GM18907 (cell line): ENCODE measurements around the gene TRIM13.
A peak's percentile ranks its signal among the peaks of the same experiment; 100 is the strongest.

Source experiments
- ATAC-seq: cut with Tn5 transposase; IDR thresholded peaks from one replicate; pipeline ENCODE4 v1.9.1; 2021; ENCODE audit warnings: mild to moderate bottlenecking, moderate library complexity; ENCODE audit not compliant: unreplicated experiment

TRIM13 gene

DNA sequence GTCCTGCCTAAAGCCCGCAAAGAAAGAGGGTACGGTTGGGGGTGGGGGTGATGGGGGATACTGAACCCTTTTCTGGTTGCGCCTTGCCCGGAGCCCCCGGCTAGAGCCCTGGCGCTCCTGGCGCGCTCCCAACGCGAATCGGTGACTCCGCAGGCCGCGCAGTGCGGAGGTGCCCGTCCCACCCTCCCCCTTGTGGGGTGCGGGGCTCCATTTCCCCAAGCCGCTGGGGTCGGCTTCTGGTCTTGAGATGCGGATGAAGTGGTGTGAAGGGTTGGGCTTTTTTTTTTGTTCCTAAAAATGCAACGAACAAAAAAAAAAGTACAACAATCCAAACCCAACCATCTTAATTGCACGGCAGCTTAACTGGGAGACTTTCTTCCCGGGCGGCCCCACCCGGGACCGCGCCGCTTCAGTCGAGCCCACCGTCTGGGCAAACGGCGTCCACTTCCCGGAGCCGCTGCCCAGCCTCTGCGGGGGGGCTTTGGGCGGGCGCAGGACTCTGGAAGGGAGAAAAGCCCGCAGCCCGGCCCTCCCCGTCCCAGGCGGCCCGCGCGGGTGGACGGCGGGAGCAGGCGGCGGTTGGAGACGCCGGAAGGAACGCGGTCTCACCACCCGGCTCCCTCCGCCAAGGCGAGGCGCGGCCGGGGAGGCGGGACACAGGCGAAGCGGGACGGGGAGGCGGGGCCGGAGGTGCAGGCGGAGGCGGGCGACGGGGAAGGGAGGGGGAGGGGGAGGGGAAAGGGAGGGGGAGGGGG lies 504 bp upstream of the TRIM13 start:
- ATAC-seq: peak; percentile 53

DNA sequence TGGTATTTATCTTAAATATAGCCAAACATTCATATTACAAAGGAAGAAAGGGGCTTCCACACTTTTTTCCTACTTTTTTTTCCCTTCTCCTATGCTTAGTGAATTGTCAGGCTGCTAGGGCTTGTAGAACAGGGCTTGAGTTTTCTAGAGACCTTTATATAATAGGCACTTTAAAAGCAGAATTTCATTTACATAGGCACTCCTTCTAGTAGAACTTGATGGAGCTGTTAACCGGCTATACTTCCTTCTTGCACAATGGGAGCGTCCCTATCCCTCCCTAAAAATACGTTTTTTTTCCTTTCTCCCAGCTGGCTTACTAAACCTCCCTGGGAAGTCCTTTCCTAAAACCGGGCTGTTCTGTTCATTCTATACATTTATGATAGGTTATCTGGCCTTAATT lies 1.1 kb downstream of the TRIM13 start:
- no peak for ATAC-seq

DNA sequence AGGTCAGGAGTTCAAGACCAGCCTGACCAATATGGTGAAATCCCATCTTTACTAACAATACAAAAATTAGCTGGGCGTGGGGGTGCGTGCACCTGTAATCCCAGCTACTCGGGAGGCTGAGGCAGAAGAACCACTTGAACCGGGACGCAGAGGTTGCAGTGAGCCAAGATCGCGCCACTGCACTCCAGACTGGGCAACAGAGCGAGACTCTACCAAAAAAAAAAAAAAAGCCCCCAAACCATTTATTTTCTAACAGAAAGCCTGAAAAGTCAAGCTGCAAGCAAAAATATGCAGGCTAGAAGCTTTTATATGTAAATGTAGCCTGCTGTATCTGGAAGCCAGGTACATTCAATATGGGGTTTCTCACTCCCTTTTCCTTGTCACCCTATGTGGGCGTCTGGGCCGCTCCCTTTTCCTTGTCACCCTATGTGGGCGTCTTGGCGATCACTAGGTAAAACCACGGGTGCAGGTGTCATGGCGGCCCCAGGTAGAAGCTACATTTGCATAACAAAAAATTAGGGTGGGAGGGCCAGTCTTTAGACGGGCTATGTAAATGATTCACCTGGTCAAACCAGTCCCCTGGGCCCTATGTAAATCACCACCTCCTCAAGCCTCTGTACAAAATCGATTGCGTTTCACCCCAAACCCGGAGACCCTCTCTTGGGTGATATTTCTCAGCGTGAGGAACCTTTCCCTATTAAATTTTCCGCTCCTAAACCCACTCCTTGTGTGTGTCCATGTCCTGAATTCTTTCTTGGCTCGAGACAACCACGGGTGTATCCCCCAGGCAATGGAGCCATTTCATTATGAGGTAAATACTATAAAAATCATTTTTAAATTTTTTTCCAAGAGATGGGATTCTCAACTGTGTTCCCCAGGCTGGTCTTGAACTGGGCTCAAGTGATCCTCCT lies 2.1 kb downstream of the TRIM13 start:
- no peak for ATAC-seq

- ATAC-seq: no peak
Measured at GRCh38 chr13:50001287-50001686, 4.4 kb downstream of the TRIM13 start.

GRCh38 chr13:50006426-50007135 lies 9.7 kb downstream of the TRIM13 start:
- no peak for ATAC-seq

DNA sequence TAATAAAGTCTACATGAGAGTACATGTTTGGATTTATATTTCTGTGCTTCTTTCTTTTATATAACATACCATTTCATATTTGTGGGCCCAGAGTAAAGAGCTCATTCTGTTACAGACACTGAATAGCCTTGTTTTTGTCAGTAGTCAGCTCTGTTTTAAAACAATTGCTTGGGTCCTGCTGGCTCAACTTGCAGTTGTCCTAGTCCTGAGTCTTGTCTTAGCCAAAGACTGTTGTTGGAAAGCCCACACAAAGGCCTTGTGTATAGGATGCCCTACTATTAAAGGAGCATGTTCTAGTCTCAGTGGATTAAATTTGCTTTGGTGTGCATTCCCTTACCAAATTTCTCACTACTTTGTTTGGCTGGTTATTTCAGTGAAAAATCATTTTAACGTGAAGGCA lies 14.6 kb downstream of the TRIM13 start:
- no peak for ATAC-seq

- ATAC-seq: no peak
Measured at GRCh38 chr13:50012396-50013169, 15.7 kb downstream of the TRIM13 start.

DNA sequence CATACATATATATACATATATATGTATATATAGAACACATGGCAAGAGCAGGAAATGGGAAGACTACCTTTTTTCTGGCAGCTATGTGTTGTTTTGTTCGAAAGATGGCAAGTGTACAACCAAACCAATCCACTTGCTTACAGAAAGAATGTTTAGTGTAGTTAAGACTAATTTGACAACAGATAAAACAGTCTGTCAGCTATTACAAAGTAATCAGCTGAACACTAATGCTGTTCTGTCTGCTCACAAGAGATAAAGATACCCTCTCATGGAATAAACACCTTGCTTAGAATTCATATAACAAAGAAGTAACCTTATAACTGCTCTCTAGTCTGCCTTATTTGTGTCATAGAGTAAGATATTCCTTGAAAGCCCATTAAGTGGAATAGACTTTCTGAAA lies 17.5 kb downstream of the TRIM13 start:
- no peak for ATAC-seq

DNA sequence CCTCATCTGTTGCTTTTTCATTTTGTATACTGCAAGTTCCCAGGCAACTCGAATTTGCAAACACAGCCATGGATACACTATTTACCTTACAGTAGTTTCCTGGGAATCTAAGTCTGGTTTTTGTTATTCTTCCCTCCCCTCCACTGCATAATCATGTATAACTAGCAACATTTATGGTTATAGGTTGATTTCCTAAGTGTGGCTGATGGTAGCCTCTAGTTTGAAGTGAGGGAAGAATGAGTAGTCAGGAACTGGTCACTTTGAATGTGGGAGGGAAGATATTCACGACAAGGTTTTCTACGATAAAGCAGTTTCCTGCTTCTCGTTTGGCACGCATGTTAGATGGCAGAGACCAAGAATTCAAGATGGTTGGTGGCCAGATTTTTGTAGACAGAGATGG lies 18.4 kb downstream of the TRIM13 start, which contains the start of gene KCNRG:
Gene KCNRG (plus strand): TSS at position 187 of the 400 bp plus-strand sequence. CDS start 50 bp downstream, at position 237.
- no peak for ATAC-seq

- no peak for ATAC-seq
Measured at GRCh38 chr13:50015750-50016149, 18.9 kb downstream of the TRIM13 start.

- no peak for ATAC-seq
Measured at GRCh38 chr13:50016444-50016843, 19.6 kb downstream of the TRIM13 start.

GRCh38 chr13:50017819-50018218 lies 21.0 kb downstream of the TRIM13 start:
- no peak for ATAC-seq

DNA sequence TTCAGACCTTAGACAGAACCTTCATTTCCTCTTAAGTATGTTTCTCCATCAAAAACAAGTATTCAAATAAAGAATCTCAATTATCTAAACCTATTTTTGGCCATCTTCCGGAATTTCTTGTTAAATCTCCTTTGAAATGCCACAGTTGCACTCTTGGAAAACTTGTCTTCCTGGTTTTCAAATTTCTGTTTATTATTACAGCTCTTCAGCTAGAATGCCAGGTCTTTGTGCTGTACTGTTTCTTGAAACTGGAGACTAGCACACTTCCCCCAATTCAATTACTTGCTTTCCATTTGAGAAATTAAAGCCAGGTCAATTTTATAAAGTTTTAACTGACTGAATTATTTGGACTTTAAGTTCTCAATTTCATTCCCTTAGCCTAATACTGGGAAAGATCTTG lies 28.6 kb downstream of the TRIM13 start:
- ATAC-seq: no peak

- ATAC-seq: peak; percentile 99
Measured at GRCh38 chr13:50026788-50027473, 30.1 kb downstream of the TRIM13 start.

DNA sequence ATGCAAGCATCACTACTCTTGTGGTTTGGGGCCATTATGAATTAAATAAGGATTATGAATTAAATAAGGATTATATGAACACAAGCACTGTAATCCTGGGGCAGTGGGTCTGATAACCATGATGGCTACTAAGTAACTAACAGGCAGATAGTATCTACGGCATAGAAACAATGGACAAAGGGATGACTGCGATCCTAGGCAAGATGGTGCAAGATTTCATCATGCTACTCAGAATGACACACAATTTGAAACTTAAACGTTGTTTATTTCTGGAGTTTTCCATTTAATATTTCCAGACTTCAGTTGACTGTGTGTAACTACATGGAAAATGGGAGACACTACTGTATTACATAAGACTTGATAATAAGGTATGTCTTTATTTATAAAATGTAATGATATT lies 33.5 kb downstream of the TRIM13 start:
- ATAC-seq: no peak

DNA sequence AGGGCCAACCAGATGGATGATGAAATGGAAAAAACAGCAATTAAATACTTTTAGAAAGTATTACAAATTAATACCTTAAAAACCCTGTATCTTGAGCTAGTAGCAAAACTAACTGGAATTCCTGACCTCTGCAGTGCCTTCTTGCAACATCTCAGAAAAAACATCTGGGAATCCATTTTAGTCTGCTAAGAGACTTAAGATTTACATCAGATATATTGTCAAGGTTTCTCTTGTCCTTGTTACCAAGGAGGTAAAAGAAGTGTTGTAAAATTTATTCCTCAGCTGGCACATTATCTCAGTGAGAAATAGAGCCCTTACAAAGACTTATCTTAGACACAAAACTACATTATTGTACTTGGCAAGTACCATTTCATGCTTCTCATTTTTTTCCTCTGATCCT lies 36.9 kb downstream of the TRIM13 start:
- ATAC-seq: no peak

DNA sequence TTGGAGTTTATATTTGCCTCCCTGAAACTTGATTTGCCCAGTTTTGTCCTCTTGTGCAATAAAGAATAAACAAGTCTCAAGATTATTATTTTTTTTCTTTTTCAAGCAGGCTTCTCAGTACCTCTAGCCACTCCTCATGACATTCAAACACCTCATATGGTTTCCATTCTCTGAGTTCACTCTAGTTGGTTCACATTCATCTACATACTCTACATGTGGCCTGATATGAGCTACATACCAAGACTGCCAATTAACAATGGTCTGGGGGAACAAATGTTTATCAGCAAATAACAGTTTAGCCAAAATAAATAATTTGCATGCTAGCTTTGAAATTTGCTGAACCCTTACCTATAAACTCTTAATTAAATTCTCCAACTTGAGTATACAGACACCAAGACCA lies 40.9 kb downstream of the TRIM13 start:
- no peak for ATAC-seq

DNA sequence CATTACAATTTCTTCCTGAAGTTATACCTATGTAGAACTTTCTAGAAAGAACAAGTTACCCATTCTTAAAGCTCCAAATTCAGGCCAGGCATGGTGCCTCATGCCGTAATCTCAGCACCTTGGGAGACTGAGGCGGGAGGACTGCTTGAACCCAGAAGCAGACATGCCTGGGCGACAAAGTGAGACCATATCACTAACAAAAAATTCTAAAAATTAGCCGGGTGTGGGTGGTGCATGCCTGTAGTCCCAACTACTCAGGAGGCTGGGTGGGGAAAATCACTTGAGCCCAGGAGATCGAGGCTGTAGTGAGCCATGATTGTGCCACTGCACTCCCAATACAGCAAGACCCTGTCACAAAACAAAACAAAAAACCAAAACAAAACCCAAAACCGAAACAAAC lies 41.4 kb downstream of the TRIM13 start:
- ATAC-seq: no peak

DNA sequence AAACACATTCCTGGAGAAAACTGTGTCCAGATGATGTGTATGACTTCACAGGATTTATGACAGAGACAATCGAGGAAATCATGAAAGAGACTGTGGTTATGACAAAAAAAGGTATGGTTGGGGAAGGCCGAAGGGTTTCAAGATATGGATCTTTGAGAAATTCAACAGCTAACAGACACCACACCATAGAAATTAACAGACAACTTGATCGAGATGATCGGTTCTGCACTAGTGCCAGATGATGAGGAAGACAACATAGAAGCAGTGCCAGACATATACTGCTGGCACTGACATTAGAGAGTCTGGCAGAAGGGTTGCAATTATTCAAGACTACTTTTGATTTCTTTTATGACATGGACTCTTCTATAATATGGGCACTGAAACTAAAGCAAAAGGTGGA lies 55.6 kb downstream of the TRIM13 start:
- no peak for ATAC-seq

GRCh38 chr13:50053844-50054243 lies 57.0 kb downstream of the TRIM13 start:
- no peak for ATAC-seq
